Measurements from ENCODE around the gene ZFYVE16.

The ZFYVE16 gene

GRCh38 chr5:80495891-80496290 is 88.0 kb downstream of the ZFYVE16 start:
- no peaks in the 10 kb centered on the region for H3K9me3 ChIP-seq (ENCODE audit: insufficient read depth, low read length)
- H3K9ac ChIP-seq (ENCODE audit: low read length), result no peak overlapping the region
- H3K27ac ChIP-seq (ENCODE audit: low read length), result no peak overlapping the region
- no peak overlapping the region for H3K4me2 ChIP-seq (ENCODE audit: low read length)
- no peaks in the 10 kb centered on the region for H3K79me2 ChIP-seq (ENCODE audit: low read length)
- H2AFZ ChIP-seq (ENCODE audit: low read depth, low read length), result no peak overlapping the region
- H3K4me3 ChIP-seq (ENCODE audit: low read length), result no peak overlapping the region
- H3K4me1 ChIP-seq (ENCODE audit: low read length), result no peaks in the 10 kb centered on the region
- no peaks in the 10 kb centered on the region for H4K20me1 ChIP-seq (ENCODE audit: insufficient read depth, low read length)
- H3K36me3 ChIP-seq (replicated peaks; ENCODE audit: low read depth, low read length), result no peaks in the 10 kb centered on the region
- TF ChIP-seq CTCF (IDR thresholded peaks at IDR 0.05; ENCODE audit: low read depth, low read length) (no peak), EZH2phosphoT487 (IDR thresholded peaks at IDR 0.05; ENCODE audit: low read depth) (no peak)
- no peaks in the 10 kb centered on the region for H3K27me3 ChIP-seq (ENCODE audit: low read depth, low read length)

GRCh38 chr5:80502800-80503199 is 94.9 kb downstream of the ZFYVE16 start:
- Histone ChIP-seq H3K9ac (ENCODE audit: low read length) (no peak overlapping the region), H3K4me3 (ENCODE audit: low read length) (no peak overlapping the region), H3K4me2 (ENCODE audit: low read length) (no peak overlapping the region), H3K4me1 (ENCODE audit: low read length) (no peaks in the 10 kb centered on the region), H3K9me3 (ENCODE audit: insufficient read depth, low read length) (no peaks in the 10 kb centered on the region), H4K20me1 (ENCODE audit: insufficient read depth, low read length) (no peaks in the 10 kb centered on the region), H2AFZ (ENCODE audit: low read depth, low read length) (no peak overlapping the region), H3K27ac (ENCODE audit: low read length) (no peak overlapping the region), H3K27me3 (ENCODE audit: low read depth, low read length) (no peaks in the 10 kb centered on the region), H3K79me2 (ENCODE audit: low read length) (no peaks in the 10 kb centered on the region), H3K36me3 (replicated peaks; ENCODE audit: low read depth, low read length) (no peaks in the 10 kb centered on the region)
- no peak for TF ChIP-seq CTCF (IDR thresholded peaks at IDR 0.05; ENCODE audit: low read depth, low read length)
- no peak for TF ChIP-seq EZH2phosphoT487 (IDR thresholded peaks at IDR 0.05; ENCODE audit: low read depth)

- Histone ChIP-seq H3K79me2 (ENCODE audit: low read length) (no peaks in the 10 kb centered on the region), H4K20me1 (ENCODE audit: insufficient read depth, low read length) (no peaks in the 10 kb centered on the region), H3K36me3 (replicated peaks; ENCODE audit: low read depth, low read length) (no peaks in the 10 kb centered on the region), H3K27ac (ENCODE audit: low read length) (no peak overlapping the region), H3K9ac (ENCODE audit: low read length) (no peak overlapping the region), H3K4me3 (ENCODE audit: low read length) (no peak overlapping the region), H3K27me3 (ENCODE audit: low read depth, low read length) (no peaks in the 10 kb centered on the region), H3K4me2 (ENCODE audit: low read length) (no peak overlapping the region), H2AFZ (ENCODE audit: low read depth, low read length) (no peak overlapping the region), H3K4me1 (ENCODE audit: low read length) (no peaks in the 10 kb centered on the region), H3K9me3 (ENCODE audit: insufficient read depth, low read length) (no peaks in the 10 kb centered on the region)
- TF ChIP-seq EZH2phosphoT487 (IDR thresholded peaks at IDR 0.05; ENCODE audit: low read depth) (no peak), CTCF (IDR thresholded peaks at IDR 0.05; ENCODE audit: low read depth, low read length) (no peak)
These were observed 95.8 kb downstream of the ZFYVE16 start for GRCh38 chr5:80503641-80504040.

GRCh38 chr5:80504833-80505232 is 97.0 kb downstream of the ZFYVE16 start:
- TF ChIP-seq EZH2phosphoT487 (IDR thresholded peaks at IDR 0.05; ENCODE audit: low read depth) (no peak), CTCF (IDR thresholded peaks at IDR 0.05; ENCODE audit: low read depth, low read length) (no peak)
- Histone ChIP-seq H4K20me1 (ENCODE audit: insufficient read depth, low read length) (no peaks in the 10 kb centered on the region), H3K4me3 (ENCODE audit: low read length) (no peak overlapping the region), H3K9me3 (ENCODE audit: insufficient read depth, low read length) (no peaks in the 10 kb centered on the region), H3K9ac (ENCODE audit: low read length) (no peak overlapping the region), H3K4me2 (ENCODE audit: low read length) (no peak overlapping the region), H3K27me3 (ENCODE audit: low read depth, low read length) (no peaks in the 10 kb centered on the region), H3K4me1 (ENCODE audit: low read length) (no peaks in the 10 kb centered on the region), H3K79me2 (ENCODE audit: low read length) (no peaks in the 10 kb centered on the region), H3K27ac (ENCODE audit: low read length) (no peak overlapping the region), H2AFZ (ENCODE audit: low read depth, low read length) (no peak overlapping the region), H3K36me3 (replicated peaks; ENCODE audit: low read depth, low read length) (no peaks in the 10 kb centered on the region)

All from OCI-LY3 (cell line).